SU-DHL-6 (cell line): ENCODE results near the gene TLR1.

Experiments used
- EZH2phosphoT487 ChIP-seq: fragments of 200-600 bp; sonication (generic), shearing (Covaris generic); conservative IDR thresholded peaks from 2 replicates; pipeline ENCODE4 v1.6.1; 2018; ENCODE audit warnings: mild to moderate bottlenecking, antibody characterized with exemption, low read length, moderate library complexity, mixed read lengths
- TF ChIP-seq, protein P1 (sequence below): fragments of 200-600 bp; sonication (generic); IDR thresholded peaks from one replicate; pipeline ENCODE4 v1.5.1; 2017; ENCODE audit warnings: antibody characterized with exemption, mild to moderate bottlenecking, low read length, moderate library complexity; ENCODE audit not compliant: insufficient read depth, poor library complexity, severe bottlenecking

DNA sequence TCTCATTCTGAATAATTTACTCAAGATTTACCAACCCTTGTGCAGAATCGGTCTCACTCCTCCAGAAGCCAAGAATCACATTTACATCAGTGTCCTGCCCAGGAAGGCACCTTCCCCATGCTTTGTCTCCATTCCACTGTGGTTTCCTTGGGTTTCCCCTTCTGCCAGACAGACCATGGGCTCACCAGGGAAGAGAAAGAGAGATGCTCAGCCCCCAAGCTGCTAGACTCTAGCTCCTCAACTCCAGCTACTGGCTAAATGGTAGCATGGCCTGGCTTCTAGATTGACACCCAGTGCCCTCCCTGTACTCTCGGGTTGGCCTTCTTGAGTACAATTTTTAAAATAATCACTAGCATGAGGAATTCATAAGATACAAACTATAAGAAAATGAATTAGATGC lies 34.7 kb downstream of the TLR1 start:
- TF ChIP-seq, protein P1, sequence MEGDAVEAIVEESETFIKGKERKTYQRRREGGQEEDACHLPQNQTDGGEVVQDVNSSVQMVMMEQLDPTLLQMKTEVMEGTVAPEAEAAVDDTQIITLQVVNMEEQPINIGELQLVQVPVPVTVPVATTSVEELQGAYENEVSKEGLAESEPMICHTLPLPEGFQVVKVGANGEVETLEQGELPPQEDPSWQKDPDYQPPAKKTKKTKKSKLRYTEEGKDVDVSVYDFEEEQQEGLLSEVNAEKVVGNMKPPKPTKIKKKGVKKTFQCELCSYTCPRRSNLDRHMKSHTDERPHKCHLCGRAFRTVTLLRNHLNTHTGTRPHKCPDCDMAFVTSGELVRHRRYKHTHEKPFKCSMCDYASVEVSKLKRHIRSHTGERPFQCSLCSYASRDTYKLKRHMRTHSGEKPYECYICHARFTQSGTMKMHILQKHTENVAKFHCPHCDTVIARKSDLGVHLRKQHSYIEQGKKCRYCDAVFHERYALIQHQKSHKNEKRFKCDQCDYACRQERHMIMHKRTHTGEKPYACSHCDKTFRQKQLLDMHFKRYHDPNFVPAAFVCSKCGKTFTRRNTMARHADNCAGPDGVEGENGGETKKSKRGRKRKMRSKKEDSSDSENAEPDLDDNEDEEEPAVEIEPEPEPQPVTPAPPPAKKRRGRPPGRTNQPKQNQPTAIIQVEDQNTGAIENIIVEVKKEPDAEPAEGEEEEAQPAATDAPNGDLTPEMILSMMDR, result no peak
- TF ChIP-seq EZH2phosphoT487, result no peak
